Measurements from ENCODE around the gene DHX15. TPM values are rescaled to one million over a fixed set of nuclear protein-coding genes. Genes with fewer than 3 reads are reported as not detected.

The DHX15 gene
- total RNA-seq, 1 experiment from 2014 or later, result 157 TPM

GRCh38 chr4:24560868-24561368, 23.4 kb downstream of the DHX15 start:
- Histone ChIP-seq H3K79me2 (ENCODE audit: low read depth) (peaks cover 100% of the 10 kb centered on the region), H3K9me3 (ENCODE audit: insufficient read depth, low read depth) (no peaks in the 10 kb centered on the region), H3K4me3 (no peak overlapping the region), H3F3A (ENCODE audit: insufficient read depth, low read depth) (peaks cover 58% of the 10 kb centered on the region), H2AFZ (no peak overlapping the region), H3K27me3 (ENCODE audit: insufficient read depth, low read depth) (no peaks in the 10 kb centered on the region), H3K27ac (peak overlapping the region; percentile 26), H3K9me2 (ENCODE audit: insufficient read depth) (no peaks in the 10 kb centered on the region), H3K4me1 (replicated peaks; ENCODE audit: insufficient read depth) (peaks cover 39% of the 10 kb centered on the region), H3K4me2 (no peak overlapping the region), H3K36me3 (ENCODE audit: low read depth) (peaks cover 38% of the 10 kb centered on the region; the same call in 1 of the 2 replicates), H4K20me1 (ENCODE audit: insufficient read depth) (peaks cover 96% of the 10 kb centered on the region)
- CTCF ChIA-PET, result no interaction called here
- TF ChIP-seq EZH2 (IDR thresholded peaks at IDR 0.05; ENCODE audit: low read depth) (no peak), CTCF (conservative IDR thresholded peaks at IDR 0.05) (no peak)
- no TSS peak for BruUV-seq (replicated peaks)
- intact Hi-C loops (cut with micrococcal nuclease; ENCODE audit: unreplicated experiment), result no loop called here
- POLR2A ChIA-PET (ENCODE audit: unreplicated experiment), result interaction anchor here (0.7 kb wide), 1 partner anchor 1676 kb away, joined by 4 read pairs; no protein-coding TSS in a partner anchor
- DNase-seq, result no peak

- H3K27ac ChIP-seq, result peak overlapping the region; percentile 83
Measured at GRCh38 chr4:24559889-24560288, 24.5 kb downstream of the DHX15 start.

GRCh38 chr4:24559032-24559821, 25.1 kb downstream of the DHX15 start:
- TF ChIP-seq CTCF (conservative IDR thresholded peaks at IDR 0.05) (no peak), EZH2 (IDR thresholded peaks at IDR 0.05; ENCODE audit: low read depth) (no peak)
- no peaks in the 10 kb centered on the region for H3K9me3 ChIP-seq (ENCODE audit: insufficient read depth, low read depth)
- H3K36me3 ChIP-seq (ENCODE audit: low read depth), result peaks cover 40% of the 10 kb centered on the region
- H3K4me1 ChIP-seq (replicated peaks; ENCODE audit: insufficient read depth), result peaks cover 39% of the 10 kb centered on the region
- H4K20me1 ChIP-seq (ENCODE audit: insufficient read depth), result peaks cover 92% of the 10 kb centered on the region
- no peak overlapping the region for H3K4me3 ChIP-seq
- peaks cover 62% of the 10 kb centered on the region for H3F3A ChIP-seq (ENCODE audit: insufficient read depth, low read depth)
- ChIA-PET POLR2A (ENCODE audit: unreplicated experiment) (no interaction called here), CTCF (interaction anchor here (0.5 kb wide), 1 partner anchor 90 kb away, joined by 3 read pairs; no protein-coding TSS in a partner anchor)
- no peak overlapping the region for H2AFZ ChIP-seq
- H3K4me2 ChIP-seq, result 0 out of 2 replicates have a peak overlapping the region, but pooled peaks have one; percentile 5
- intact Hi-C loops (cut with micrococcal nuclease; ENCODE audit: unreplicated experiment), result no loop called here
- DNase-seq, result no peak
- no peaks in the 10 kb centered on the region for H3K9me2 ChIP-seq (ENCODE audit: insufficient read depth)
- peaks cover 100% of the 10 kb centered on the region for H3K79me2 ChIP-seq (ENCODE audit: low read depth)
- no peaks in the 10 kb centered on the region for H3K27me3 ChIP-seq (ENCODE audit: insufficient read depth, low read depth)
- H3K27ac ChIP-seq, result peak overlapping the region; percentile 83
- no TSS peak for BruUV-seq (replicated peaks)

More at GRCh38 chr4:24559889-24560288, 24.5 kb downstream of the DHX15 start:
- intact Hi-C loops (cut with micrococcal nuclease; ENCODE audit: unreplicated experiment), result no loop called here
- no TSS peak for BruUV-seq (replicated peaks)
- POLR2A ChIA-PET (ENCODE audit: unreplicated experiment), result no interaction called here
- CTCF ChIA-PET, result no interaction called here
- Histone ChIP-seq H3K27me3 (ENCODE audit: insufficient read depth, low read depth) (no peaks in the 10 kb centered on the region), H3K36me3 (ENCODE audit: low read depth) (peaks cover 39% of the 10 kb centered on the region; the same call in 1 of the 2 replicates), H3K4me1 (replicated peaks; ENCODE audit: insufficient read depth) (peaks cover 39% of the 10 kb centered on the region), H2AFZ (no peak overlapping the region), H3F3A (ENCODE audit: insufficient read depth, low read depth) (peaks cover 61% of the 10 kb centered on the region), H3K4me3 (no peak overlapping the region), H3K9me2 (ENCODE audit: insufficient read depth) (no peaks in the 10 kb centered on the region), H3K79me2 (ENCODE audit: low read depth) (peaks cover 100% of the 10 kb centered on the region), H4K20me1 (ENCODE audit: insufficient read depth) (peaks cover 92% of the 10 kb centered on the region), H3K9me3 (ENCODE audit: insufficient read depth, low read depth) (no peaks in the 10 kb centered on the region), H3K4me2 (0 out of 2 replicates have a peak overlapping the region, but pooled peaks have one; percentile 2)
- no peak for DNase-seq
- TF ChIP-seq EZH2 (IDR thresholded peaks at IDR 0.05; ENCODE audit: low read depth), result no peak
- no peak for TF ChIP-seq CTCF (conservative IDR thresholded peaks at IDR 0.05)
